Nephron (organoid): Measurements from ENCODE around the gene RNPEP.

ENCODE experiments used
- H3K27ac Mint-ChIP-seq, 3 experiments: 2 replicates each; pipeline ENCODE4 v1.8.0; 2020; ENCODE audit warnings: mixed read lengths in 3 of 3, mild to moderate bottlenecking in 2 of 3, moderate library complexity in 1 of 3
- H3K27me3 Mint-ChIP-seq: 2 replicates; pipeline ENCODE4 v1.8.0; 2021; ENCODE audit warnings: low read depth, mild to moderate bottlenecking, moderate library complexity, mixed read lengths
- H3K36me3 Mint-ChIP-seq: 2 replicates; pipeline ENCODE4 v1.8.0; 2020; ENCODE audit warnings: low read depth, mixed read lengths
- H3K4me1 Mint-ChIP-seq: 2 replicates; pipeline ENCODE4 v1.8.0; 2020; ENCODE audit warnings: mixed read lengths
- H3K4me3 Mint-ChIP-seq, 3 experiments: 2 replicates each; pipeline ENCODE4 v1.8.0; 2020; ENCODE audit warnings: mild to moderate bottlenecking in 3 of 3, mixed read lengths in 3 of 3, moderate library complexity in 2 of 3
- H3K9me3 Mint-ChIP-seq: 2 replicates; pipeline ENCODE4 v1.8.0; 2020; ENCODE audit warnings: mixed read lengths
- TF ChIP-seq, protein P1 (sequence below), 3 experiments: fragments of 200-600 bp; sonication (generic); IDR thresholded peaks; one replicate each; pipeline ENCODE4 v1.5.0; 2021; ENCODE audit warnings: antibody characterized with exemption in 3 of 3; ENCODE audit not compliant: unreplicated experiment in 3 of 3

RNPEP gene, protein sequence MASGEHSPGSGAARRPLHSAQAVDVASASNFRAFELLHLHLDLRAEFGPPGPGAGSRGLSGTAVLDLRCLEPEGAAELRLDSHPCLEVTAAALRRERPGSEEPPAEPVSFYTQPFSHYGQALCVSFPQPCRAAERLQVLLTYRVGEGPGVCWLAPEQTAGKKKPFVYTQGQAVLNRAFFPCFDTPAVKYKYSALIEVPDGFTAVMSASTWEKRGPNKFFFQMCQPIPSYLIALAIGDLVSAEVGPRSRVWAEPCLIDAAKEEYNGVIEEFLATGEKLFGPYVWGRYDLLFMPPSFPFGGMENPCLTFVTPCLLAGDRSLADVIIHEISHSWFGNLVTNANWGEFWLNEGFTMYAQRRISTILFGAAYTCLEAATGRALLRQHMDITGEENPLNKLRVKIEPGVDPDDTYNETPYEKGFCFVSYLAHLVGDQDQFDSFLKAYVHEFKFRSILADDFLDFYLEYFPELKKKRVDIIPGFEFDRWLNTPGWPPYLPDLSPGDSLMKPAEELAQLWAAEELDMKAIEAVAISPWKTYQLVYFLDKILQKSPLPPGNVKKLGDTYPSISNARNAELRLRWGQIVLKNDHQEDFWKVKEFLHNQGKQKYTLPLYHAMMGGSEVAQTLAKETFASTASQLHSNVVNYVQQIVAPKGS

DNA sequence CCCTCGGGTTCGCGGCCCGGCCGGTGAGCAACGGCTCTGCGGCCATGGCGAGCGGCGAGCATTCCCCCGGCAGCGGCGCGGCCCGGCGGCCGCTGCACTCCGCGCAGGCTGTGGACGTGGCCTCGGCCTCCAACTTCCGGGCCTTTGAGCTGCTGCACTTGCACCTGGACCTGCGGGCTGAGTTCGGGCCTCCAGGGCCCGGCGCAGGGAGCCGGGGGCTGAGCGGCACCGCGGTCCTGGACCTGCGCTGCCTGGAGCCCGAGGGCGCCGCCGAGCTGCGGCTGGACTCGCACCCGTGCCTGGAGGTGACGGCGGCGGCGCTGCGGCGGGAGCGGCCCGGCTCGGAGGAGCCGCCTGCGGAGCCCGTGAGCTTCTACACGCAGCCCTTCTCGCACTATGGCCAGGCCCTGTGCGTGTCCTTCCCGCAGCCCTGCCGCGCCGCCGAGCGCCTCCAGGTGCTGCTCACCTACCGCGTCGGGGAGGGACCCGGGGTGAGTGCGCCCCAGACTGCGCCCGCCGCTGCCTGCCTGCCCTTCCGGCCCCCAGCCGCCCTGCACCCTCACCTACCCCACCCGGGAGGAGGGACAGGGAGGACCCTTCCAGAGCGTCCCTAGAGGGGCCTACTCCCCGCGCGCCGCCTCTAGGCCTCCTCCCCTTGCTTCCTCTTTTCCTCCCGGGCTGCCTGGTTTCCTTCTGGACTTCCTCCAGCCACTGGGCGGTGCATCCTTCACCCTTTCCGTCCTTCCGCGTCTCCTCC lies at the start of gene RNPEP:
TSS of gene RNPEP (plus strand) at position 26 of the 757 bp plus-strand sequence. CDS start at position 45, 19 bp downstream.
- Mint-ChIP-seq H3K4me1 (peaks cover 13% of the 10 kb centered on the region), H3K27me3 (no peaks in the 10 kb centered on the region), H3K27ac (peak within 1 kb of the TSS; percentile 78 to 100 (median 99)), H3K4me3 (peak within 1 kb of the TSS; percentile 95 to 99 (median 98)), H3K9me3 (no peaks in the 10 kb centered on the region), H3K36me3 (peaks cover 5% of the 10 kb centered on the region)
- TF ChIP-seq, protein P1, sequence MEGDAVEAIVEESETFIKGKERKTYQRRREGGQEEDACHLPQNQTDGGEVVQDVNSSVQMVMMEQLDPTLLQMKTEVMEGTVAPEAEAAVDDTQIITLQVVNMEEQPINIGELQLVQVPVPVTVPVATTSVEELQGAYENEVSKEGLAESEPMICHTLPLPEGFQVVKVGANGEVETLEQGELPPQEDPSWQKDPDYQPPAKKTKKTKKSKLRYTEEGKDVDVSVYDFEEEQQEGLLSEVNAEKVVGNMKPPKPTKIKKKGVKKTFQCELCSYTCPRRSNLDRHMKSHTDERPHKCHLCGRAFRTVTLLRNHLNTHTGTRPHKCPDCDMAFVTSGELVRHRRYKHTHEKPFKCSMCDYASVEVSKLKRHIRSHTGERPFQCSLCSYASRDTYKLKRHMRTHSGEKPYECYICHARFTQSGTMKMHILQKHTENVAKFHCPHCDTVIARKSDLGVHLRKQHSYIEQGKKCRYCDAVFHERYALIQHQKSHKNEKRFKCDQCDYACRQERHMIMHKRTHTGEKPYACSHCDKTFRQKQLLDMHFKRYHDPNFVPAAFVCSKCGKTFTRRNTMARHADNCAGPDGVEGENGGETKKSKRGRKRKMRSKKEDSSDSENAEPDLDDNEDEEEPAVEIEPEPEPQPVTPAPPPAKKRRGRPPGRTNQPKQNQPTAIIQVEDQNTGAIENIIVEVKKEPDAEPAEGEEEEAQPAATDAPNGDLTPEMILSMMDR (IDR thresholded peaks at IDR 0.05; ENCODE audit: unreplicated experiment in 3 of 3): peak in 2 of 3 experiments; percentile 9 to 24

DNA sequence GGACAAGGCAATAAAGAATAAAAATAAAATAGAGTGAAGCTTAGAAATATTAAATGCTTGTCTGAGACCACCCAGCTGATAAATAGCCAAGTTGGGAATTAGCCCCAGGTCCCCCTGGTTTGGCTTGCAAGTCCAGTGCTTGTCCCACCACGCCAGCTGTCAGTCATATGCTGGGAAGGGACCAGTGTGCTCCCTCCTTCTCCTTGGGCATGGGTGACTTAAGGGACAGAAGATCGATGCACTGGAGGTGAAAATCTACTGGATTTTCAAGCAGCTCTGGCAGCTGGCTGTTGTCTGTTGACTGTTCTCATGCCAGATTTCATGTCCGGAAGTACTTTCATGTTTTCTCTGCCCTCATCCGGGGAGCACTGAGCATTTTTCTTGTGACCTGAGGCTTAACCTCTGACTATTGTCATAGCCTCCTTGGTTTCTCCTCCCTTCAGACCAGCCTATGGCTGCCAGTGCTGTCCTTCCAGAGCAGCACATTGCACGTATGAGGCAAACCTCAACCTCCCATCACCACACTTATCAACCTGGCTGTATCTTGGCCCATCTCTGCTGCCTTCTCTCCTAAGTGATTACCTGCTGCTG lies 48.5 kb upstream of the RNPEP start:
- Mint-ChIP-seq H3K27me3 (no peaks in the 10 kb centered on the region), H3K9me3 (no peaks in the 10 kb centered on the region), H3K27ac (peak overlapping the region in 1 of 3 experiments; percentile 25), H3K36me3 (no peaks in the 10 kb centered on the region), H3K4me1 (peaks cover 14% of the 10 kb centered on the region), H3K4me3 (no peak overlapping the region)
- TF ChIP-seq, protein P1 (IDR thresholded peaks at IDR 0.05; ENCODE audit: unreplicated experiment in 3 of 3): no peak

DNA sequence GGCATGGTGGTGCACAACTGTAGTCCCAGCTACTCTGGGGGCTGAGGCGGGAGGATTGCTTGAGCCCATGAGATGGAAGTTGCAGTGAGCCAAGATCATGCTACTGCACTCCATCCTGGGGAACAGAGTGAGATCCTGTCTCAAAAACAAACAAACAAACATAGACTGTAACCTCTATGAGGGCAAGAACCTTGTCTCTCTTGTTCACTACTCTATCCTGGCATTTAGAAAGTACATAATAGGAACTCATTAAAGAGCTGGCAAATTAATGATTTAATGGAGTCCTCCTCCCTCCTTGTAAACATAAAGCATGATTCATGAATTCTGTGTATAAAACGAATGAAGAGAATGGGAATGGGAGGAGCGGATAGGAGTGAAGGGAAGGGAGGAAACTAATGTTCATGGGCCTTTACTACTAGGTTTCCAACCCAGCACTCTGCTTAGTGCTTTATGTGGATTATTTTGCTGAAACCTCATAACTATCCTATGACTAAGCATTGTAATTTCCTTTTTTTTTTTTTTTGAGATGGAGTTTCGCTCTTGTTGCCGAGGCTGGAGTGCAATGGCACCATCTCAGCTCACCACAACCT lies 44.7 kb upstream of the RNPEP start:
- no peaks in the 10 kb centered on the region for H3K36me3 Mint-ChIP-seq
- H3K4me3 Mint-ChIP-seq: no peak overlapping the region
- peaks cover 37% of the 10 kb centered on the region for H3K4me1 Mint-ChIP-seq
- H3K27me3 Mint-ChIP-seq: no peaks in the 10 kb centered on the region
- peak overlapping the region in 1 of 3 experiments; percentile 38 for H3K27ac Mint-ChIP-seq
- no peaks in the 10 kb centered on the region for H3K9me3 Mint-ChIP-seq
- TF ChIP-seq, protein P1 (IDR thresholded peaks at IDR 0.05; ENCODE audit: unreplicated experiment in 3 of 3): no peak

DNA sequence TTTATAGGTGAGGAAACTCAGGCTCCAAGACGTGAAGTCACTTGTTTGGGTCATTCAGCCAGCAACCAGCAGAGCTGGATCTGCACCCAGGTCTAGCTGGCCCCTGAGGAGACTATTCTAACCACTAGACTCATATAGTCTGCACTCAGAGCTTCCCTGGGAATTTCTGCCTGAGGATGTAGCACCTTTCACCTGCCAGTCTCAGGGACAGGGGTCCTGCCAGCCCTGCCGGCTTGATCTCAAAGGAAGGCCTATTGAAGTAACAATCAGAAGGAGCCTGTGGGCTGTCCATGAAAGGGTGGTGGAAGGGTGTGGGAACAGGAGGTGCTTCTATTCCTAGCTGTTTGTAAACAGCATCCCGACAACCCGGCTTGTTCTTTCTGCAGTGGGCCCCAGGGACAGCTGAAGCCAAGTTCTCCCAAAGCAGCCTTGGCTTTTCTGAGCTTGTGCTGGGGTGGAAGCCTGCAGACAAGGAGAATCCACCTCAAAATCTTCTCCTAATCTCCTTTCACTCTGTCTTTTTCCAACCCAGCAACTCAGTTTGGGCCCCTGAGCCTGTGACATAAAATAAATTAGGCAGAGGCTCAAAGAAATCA lies 43.9 kb upstream of the RNPEP start:
- peaks cover 43% of the 10 kb centered on the region for H3K4me1 Mint-ChIP-seq
- H3K27me3 Mint-ChIP-seq: no peaks in the 10 kb centered on the region
- H3K9me3 Mint-ChIP-seq: no peaks in the 10 kb centered on the region
- TF ChIP-seq, protein P1 (IDR thresholded peaks at IDR 0.05; ENCODE audit: unreplicated experiment in 3 of 3): no peak
- H3K27ac Mint-ChIP-seq: peak overlapping the region in 2 of 3 experiments; percentile 26 to 38
- no peaks in the 10 kb centered on the region for H3K36me3 Mint-ChIP-seq
- no peak overlapping the region for H3K4me3 Mint-ChIP-seq

DNA sequence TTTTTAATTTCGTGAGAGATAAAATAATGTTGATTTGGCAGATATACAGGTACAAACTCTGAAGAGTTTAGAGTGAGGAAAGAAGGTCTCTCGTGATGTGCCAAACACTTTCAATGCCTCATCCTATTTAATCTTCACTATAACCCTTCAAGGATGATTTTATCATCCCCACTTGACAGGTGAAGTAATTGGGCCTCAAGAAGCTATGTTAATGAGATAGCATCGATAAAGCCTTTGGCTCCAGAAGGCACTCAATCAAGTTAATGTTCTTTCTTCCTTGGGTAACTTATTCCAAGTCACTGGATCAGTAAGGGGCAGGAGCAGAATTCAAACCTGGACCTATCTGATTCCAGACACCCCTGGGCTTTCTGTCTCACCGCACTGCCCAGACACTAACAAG lies 43.3 kb upstream of the RNPEP start:
- no peaks in the 10 kb centered on the region for H3K9me3 Mint-ChIP-seq
- peak overlapping the region in 2 of 3 experiments; percentile 26 to 64 for H3K27ac Mint-ChIP-seq
- peaks cover 41% of the 10 kb centered on the region for H3K4me1 Mint-ChIP-seq
- H3K27me3 Mint-ChIP-seq: no peaks in the 10 kb centered on the region
- H3K36me3 Mint-ChIP-seq: no peaks in the 10 kb centered on the region
- TF ChIP-seq, protein P1 (IDR thresholded peaks at IDR 0.05; ENCODE audit: unreplicated experiment in 3 of 3): no peak
- H3K4me3 Mint-ChIP-seq: no peak overlapping the region
